IPS-15b (cell line): ENCODE measurements around the gene MAST1.
"Not testable (repeated sequence)": the region's sequence is repeated elsewhere in the genome, so short reads cannot be mapped to it uniquely, and the experiment has no call there.

Experiments used
- H3K27me3 ChIP-seq: one replicate; pipeline ENCODE4 v1.6.1; 2013; ENCODE audit warnings: low read length; ENCODE audit not compliant: control insufficient read depth, insufficient read depth
- H3K36me3 ChIP-seq: one replicate; pipeline ENCODE4 v1.6.1; 2013; ENCODE audit warnings: low read length; ENCODE audit not compliant: control insufficient read depth, insufficient read depth
- H3K4me1 ChIP-seq: one replicate; pipeline ENCODE4 v1.6.1; 2013; ENCODE audit warnings: mild to moderate bottlenecking, low read length; ENCODE audit not compliant: control insufficient read depth, insufficient read depth
- H3K4me3 ChIP-seq: one replicate; pipeline ENCODE4 v1.5.1; 2013; ENCODE audit warnings: low read depth, low read length
- H3K9ac ChIP-seq: one replicate; pipeline ENCODE4 v1.6.1; 2013; ENCODE audit warnings: low read depth, mild to moderate bottlenecking, low read length
- H3K9me3 ChIP-seq: one replicate; pipeline ENCODE4 v1.6.1; 2013; ENCODE audit warnings: mild to moderate bottlenecking, low read length; ENCODE audit not compliant: control insufficient read depth, insufficient read depth

The MAST1 gene

GRCh38 chr19:12899891-12900518, 61.7 kb downstream of the MAST1 start:
- Histone ChIP-seq H3K36me3 (peaks cover 36% of the 10 kb centered on the region), H3K4me1 (no peaks in the 10 kb centered on the region), H3K4me3 (no peak overlapping the region), H3K9me3 (no peaks in the 10 kb centered on the region), H3K27me3 (no peaks in the 10 kb centered on the region), H3K9ac (no peak overlapping the region)

DNA sequence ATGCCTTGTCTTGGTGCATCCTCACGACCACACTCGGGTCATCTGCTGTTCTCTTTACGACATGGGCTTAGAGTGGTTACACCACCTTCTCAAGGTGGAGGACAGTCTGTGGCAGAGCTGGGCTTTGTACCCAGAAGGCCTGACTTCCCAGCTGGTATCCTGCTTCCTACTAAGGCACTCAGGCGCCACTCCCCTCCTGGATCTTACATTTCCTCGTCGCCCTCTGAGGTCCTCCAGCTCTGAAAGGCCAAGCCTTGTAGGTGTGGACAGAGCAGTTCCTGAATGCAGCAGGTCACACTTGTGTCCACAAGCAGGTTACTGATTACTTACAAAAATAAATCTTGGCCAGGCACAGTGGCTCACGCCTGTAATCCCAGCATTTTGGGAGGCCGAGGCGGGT, 68.9 kb downstream of the MAST1 start:
- H3K4me1 ChIP-seq, result peaks cover under 1% of the 10 kb centered on the region
- H3K27me3 ChIP-seq, result no peaks in the 10 kb centered on the region
- H3K9ac ChIP-seq, result no peak overlapping the region
- H3K4me3 ChIP-seq, result no peak overlapping the region
- no peaks in the 10 kb centered on the region for H3K36me3 ChIP-seq
- H3K9me3 ChIP-seq, result no peaks in the 10 kb centered on the region

GRCh38 chr19:12912571-12912970, 74.3 kb downstream of the MAST1 start:
- Histone ChIP-seq H3K4me3 (peak overlapping the region; percentile 18), H3K27me3 (no peaks in the 10 kb centered on the region), H3K9ac (peak overlapping the region; percentile 47), H3K4me1 (peaks cover 16% of the 10 kb centered on the region), H3K9me3 (no peaks in the 10 kb centered on the region), H3K36me3 (no peaks in the 10 kb centered on the region)

GRCh38 chr19:12913011-12913561, 74.8 kb downstream of the MAST1 start:
- peaks cover 2% of the 10 kb centered on the region for H3K27me3 ChIP-seq
- peaks cover 16% of the 10 kb centered on the region for H3K4me1 ChIP-seq
- H3K9me3 ChIP-seq, result no peaks in the 10 kb centered on the region
- H3K36me3 ChIP-seq, result no peaks in the 10 kb centered on the region
- H3K9ac ChIP-seq, result peak overlapping the region; percentile 47
- peak overlapping the region; percentile 18 for H3K4me3 ChIP-seq

DNA sequence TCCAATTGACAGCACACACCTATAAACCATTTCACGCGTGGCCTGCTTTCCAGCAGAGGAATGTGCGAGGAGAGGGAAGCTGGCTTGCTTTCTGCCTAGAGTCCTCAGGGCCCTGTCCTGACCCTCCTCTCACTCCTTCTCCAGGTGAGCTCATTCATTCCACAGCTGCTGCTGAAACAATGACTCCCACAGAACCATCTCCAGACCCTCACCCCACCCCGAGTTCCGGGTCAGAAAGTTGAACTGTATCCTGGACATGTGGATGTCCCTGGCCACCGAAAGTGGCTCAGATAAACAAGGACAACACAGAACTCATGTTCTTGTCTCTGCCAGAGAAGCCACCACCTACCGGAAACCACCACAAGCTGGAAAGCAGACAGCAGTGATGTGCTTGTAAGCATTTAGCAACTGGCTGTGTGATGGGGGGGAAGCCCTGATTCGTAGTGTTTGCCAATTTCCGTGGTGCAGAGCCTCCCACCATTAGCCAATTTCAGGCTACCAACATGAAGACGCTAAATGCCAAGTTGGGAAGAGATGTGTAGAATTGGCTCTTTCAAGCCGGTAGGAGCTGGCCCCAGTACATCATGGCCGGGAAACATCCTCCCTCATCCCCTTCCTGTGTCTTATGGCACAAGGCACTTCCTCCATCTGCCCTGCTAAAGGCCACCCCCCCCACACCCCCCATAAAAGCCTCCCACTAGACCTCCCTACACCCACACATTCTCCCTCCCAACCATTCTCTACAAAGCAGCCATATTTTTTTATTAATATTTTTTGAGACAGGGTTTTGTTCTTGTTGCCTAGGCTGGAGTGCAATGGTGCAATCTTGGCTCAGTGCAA, 75.8 kb downstream of the MAST1 start:
- H3K36me3 ChIP-seq, result no peaks in the 10 kb centered on the region
- H3K4me1 ChIP-seq, result peaks cover 16% of the 10 kb centered on the region
- no peak overlapping the region for H3K4me3 ChIP-seq
- no peaks in the 10 kb centered on the region for H3K9me3 ChIP-seq
- peaks cover 10% of the 10 kb centered on the region for H3K27me3 ChIP-seq
- H3K9ac ChIP-seq, result no peak overlapping the region

DNA sequence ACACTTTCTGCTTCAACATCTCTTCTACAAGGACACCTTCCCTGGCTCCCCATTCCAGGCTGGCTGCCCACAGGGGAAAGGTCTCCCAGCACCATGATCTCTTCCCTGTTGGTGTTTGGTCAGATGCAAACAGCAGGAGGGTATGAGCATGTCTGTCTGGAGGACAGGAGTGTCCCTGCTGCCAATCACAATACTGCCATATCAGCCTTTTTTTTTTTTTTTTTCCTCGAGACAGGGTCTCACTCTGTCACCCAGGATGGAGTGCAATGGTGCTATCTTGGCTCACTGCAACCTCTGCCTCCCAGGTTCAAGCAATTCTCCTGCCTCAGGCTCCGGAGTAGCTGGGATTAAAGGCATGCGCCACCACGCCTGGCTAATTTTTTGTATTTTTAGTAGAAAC, 77.5 kb downstream of the MAST1 start:
- not testable (repeated sequence) for H3K36me3 ChIP-seq, H3K4me3 ChIP-seq, H3K9ac ChIP-seq, H3K9me3 ChIP-seq
- Histone ChIP-seq H3K4me1 (peaks cover 16% of the 10 kb centered on the region), H3K27me3 (peaks cover 10% of the 10 kb centered on the region)

DNA sequence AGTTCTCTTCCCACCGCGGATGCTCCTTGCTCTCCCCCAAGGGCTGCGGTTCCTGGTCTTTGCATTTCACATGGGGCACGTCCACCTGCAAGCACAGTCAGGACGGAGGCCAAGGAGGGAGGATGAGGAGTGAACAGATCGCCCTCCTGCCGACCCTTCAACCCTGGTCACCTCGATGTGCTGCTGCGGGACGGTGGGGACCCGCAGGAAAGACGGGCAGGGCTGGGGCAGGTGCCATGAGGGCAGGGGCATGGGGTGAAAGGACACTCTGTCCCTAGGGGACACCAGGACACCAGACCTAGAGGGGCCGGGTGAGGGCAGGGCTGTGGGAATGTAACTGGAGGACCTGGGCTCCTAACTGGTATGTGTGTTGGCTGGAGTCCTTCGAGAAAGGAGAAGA, 79.9 kb downstream of the MAST1 start:
- no peak overlapping the region for H3K9ac ChIP-seq
- peaks cover 9% of the 10 kb centered on the region for H3K36me3 ChIP-seq
- H3K4me3 ChIP-seq, result no peak overlapping the region
- peaks cover 6% of the 10 kb centered on the region for H3K4me1 ChIP-seq
- peaks cover 10% of the 10 kb centered on the region for H3K27me3 ChIP-seq
- H3K9me3 ChIP-seq, result no peaks in the 10 kb centered on the region

GRCh38 chr19:12921047-12921446, 82.7 kb downstream of the MAST1 start:
- H3K9ac ChIP-seq, result no peak overlapping the region
- H3K4me1 ChIP-seq, result no peaks in the 10 kb centered on the region
- no peaks in the 10 kb centered on the region for H3K9me3 ChIP-seq
- no peak overlapping the region for H3K4me3 ChIP-seq
- peaks cover 10% of the 10 kb centered on the region for H3K27me3 ChIP-seq
- H3K36me3 ChIP-seq, result peaks cover 24% of the 10 kb centered on the region

- H3K36me3 ChIP-seq, result peaks cover 37% of the 10 kb centered on the region
- H3K9me3 ChIP-seq, result no peaks in the 10 kb centered on the region
- no peaks in the 10 kb centered on the region for H3K4me1 ChIP-seq
- H3K27me3 ChIP-seq, result peaks cover 10% of the 10 kb centered on the region
- no peak overlapping the region for H3K9ac ChIP-seq
- no peak overlapping the region for H3K4me3 ChIP-seq
These were observed 84.6 kb downstream of the MAST1 start for GRCh38 chr19:12922959-12923358.
